ENCODE results near the gene SDHC.
"Not testable (repeated sequence)": the region's sequence is repeated elsewhere in the genome, so short reads cannot be mapped to it uniquely, and the experiment has no call there.

- TF ChIP-seq, protein P1, sequence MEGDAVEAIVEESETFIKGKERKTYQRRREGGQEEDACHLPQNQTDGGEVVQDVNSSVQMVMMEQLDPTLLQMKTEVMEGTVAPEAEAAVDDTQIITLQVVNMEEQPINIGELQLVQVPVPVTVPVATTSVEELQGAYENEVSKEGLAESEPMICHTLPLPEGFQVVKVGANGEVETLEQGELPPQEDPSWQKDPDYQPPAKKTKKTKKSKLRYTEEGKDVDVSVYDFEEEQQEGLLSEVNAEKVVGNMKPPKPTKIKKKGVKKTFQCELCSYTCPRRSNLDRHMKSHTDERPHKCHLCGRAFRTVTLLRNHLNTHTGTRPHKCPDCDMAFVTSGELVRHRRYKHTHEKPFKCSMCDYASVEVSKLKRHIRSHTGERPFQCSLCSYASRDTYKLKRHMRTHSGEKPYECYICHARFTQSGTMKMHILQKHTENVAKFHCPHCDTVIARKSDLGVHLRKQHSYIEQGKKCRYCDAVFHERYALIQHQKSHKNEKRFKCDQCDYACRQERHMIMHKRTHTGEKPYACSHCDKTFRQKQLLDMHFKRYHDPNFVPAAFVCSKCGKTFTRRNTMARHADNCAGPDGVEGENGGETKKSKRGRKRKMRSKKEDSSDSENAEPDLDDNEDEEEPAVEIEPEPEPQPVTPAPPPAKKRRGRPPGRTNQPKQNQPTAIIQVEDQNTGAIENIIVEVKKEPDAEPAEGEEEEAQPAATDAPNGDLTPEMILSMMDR (IDR thresholded peaks at IDR 0.05) = not testable (repeated sequence)
- TF ChIP-seq POLR2A (IDR thresholded peaks at IDR 0.05) = not testable (repeated sequence)
Observed at GRCh38 chr1:161315841-161316674, 1.9 kb downstream of the SDHC start.

All from ovary (tissue), 3 donors.